Superior temporal gyrus (tissue), 1 donor: ENCODE data around the gene TIMP2.

Experiments used
- DNase-seq: peaks from one replicate; pipeline ENCODE4 v3.0.0-alpha.2; 2016; ENCODE audit errors: extremely low spot score

TIMP2 gene

DNA sequence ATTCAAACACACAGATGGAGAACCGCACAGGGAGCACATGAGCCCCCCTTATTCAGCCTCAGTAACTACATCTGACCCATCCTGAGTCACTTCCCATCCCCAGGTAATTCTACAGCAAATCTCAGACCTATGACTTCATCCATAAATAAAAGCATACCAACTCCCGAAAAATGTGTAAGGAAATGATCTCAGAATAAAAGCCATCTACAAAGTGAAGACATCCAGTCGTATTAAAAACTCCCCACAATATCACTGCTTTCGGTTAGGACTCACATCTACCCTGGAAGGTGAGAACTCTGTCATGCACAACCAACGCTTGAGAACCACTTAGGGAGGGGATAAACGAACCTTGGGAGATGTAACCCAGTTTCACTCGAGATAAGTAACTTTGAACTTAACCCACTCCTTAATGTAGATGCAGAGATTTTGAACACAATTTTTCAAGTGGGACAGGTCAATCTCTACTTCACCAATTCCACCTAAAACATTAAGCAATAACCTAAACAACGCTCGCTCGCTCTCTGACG, 85.9 kb downstream of the TIMP2 start:
- no peak for DNase-seq

DNA sequence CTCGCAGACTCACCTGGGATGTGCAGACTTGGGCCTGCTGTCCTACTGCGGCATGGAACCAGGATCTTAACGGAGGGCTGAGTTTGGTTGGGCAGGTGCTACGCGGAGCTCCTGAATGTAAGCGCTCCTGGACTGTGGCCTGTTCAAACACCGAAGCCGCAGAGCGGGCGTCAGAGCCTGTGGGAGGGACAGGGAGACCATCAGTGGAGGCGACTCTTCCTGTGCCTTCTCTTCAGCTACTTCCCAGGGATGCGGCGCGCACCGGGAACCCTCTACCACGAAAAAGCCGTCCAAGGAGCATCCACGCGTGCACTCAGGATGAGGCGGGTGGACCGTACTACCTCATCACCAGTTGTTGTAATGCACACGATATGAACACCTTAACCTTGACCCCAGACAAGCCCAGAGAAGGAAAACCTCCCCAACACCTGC, 86.6 kb downstream of the TIMP2 start:
- no peak for DNase-seq

DNA sequence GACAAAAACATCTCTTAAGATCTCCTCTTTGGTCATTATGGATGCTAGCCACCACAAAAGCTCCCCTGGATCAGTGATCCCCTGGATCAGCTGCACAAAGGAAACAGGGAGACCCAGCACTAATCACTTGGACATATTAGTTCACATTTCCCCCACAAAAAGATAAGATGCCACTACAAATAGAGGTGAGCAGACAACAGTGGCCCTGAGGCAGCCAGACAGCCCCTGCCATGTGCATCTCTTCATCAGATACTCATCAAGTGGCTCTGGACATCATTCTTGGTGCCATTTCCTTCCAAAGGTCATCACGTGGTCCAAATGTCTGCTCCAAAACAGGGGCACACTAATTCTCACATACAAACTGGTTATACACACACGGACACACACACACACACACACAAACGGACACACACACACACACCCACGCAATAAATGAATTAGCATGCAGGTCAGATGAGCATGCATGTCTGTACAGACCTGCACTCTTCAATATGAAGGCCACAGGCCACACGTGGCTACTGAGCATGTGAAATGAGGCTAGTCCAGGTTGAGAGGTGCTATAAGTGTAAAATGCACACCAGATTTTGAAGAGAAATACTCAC, 88.7 kb downstream of the TIMP2 start:
- DNase-seq, result no peak

DNA sequence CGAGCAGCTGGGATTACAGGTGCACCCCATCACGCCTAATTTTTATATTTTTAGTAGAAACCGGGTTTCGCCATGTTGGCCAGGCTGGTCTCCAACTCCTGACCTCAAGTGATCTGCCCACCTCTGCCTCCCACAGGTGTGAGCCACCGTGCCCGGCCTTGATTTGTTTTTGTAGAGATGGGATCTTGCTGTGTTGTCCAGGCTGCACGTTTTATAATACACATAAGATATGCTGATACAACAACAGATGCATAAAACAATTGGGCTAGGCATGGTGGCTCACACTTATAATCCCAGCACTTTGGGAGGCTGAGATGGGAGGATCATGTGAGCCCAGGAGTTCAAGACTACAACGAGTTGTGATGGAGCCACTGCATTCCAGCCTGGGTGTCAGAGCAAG, 90.6 kb downstream of the TIMP2 start:
- DNase-seq, result no peak

DNA sequence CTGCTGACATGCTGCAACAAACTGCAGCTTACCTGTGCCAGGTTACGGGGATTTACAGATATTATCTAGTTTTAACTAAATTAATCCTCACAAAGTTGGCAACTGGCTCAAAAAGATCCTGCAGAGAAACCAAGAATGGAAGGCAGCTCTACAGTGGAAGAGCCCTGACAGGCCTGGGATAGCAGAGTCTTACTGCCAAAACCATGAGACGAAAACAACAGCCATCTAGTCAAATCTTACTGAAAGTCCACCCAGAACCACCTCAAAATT, 92.7 kb downstream of the TIMP2 start:
- no peak for DNase-seq

DNA sequence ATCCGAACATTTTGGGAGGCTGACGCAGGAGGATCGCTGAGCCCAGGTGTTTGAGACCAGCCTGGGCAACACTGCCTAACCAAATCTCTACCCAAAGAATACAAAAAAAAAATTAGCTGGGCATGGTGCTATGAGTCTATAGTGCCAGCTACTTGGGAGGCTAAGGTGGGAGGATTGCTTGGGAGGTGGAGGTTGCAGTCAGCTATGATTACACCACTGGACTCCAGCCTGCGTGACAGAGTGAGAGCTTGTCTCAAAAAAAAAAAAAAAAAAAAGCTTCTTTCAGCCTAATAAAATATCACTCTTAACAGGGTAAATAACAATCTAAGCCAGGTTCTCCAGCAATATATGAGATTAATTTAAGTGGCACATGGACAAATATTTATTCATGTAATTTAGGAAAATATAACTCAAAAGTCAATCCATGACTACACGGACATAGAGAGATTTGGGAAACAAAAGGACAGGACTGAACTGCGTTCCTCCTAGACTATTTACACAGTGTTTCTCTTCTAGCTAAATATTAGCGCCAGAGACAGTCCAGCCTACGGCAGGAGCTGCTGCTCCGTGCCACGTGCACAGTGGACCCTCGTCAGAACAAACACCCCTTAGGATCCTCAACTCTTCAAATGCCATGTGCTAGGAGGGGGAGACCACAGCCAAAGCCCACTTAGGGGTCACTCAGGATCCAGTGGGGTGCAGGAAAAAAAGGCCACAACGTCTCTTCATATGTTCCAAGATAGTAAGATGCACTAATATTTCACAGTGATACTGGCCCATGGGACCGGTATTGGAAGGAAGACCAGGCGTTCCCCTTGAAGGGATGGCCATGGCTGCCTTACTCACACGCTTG, 93.3 kb downstream of the TIMP2 start:
- DNase-seq, result no peak

DNA sequence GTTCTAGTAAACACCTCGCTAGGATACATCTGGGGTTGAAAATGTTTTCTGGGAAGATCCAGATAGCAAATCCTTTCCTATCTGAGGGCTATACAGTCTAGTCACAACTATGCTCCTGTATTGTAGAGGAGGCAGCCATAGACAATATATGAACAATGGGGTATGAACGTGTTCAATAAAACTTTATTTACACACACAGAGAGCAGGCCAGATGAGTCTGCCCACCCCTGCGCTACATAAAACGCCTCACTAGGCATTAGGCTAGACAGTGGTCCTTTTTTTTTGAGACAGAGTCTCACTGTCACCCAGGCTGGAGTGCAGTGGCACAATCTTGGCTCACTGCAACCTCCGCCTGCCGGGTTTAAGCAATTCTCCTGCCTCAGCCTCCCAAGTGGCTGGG, 95.7 kb downstream of the TIMP2 start:
- DNase-seq, result no peak

DNA sequence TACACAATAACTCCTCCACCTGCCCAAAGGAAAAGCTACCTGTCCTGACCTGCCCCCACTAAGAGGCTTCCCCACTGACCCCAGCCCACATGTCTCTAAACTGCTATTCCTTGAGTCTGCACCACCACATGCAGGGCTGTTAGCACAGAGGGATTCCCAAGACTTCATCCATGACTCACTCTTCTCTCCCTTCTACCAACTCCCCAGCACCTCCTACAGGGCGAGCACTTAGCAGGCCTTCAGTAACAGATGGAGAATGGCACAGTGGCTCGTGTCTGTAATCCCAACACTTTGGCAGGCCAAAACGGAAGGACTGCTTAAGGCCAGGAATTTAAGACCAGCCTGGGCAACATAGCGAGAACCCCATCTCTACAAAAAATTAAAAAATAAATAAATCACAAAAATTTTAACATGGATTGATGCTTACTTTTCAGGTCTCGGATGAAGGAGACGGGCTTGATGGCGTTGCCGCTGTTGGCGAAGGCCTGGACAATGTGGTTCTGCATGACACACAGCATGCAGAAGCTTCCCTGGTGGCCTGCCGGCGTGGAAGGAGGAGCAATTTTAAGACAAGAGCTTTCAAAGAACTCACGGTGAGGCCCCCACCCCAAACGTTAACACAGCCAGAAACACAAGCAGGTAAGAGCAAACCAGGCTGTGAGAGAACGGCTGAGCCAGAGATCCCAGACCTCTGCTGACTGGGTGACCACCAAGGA, 96.6 kb downstream of the TIMP2 start:
- DNase-seq, result no peak

DNA sequence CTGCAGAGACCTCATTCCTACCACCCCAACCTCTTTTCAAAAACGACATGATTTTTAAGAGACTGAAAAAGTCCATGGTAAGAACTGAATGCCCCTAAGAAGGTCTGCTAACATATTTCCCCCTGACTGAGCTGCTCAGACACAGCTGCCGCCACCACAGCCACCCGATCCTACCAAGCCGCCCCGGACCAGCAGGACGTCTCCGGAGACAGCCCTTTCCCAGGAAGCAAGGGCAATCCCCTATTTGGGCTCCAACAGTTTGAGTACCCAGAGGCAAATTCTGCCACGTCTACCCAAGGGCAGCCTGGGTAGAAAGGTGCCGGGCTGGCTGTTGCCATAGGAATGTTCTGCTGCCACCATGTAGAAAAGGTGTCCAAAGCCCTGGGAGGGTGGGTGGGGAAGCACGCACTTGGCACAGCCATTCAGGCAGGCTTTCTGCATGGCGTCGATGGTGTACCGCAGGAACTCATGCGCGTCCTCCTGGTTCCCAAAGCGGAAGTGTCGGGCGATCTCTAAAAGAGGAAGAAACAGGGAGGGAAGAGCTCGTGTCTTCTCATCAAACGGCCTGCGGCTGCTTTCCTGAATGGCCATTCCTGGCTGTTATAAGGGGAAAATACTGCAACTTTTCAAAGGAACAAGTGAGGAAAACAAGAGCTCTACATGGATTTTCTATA, 98.2 kb downstream of the TIMP2 start:
- no peak for DNase-seq

DNA sequence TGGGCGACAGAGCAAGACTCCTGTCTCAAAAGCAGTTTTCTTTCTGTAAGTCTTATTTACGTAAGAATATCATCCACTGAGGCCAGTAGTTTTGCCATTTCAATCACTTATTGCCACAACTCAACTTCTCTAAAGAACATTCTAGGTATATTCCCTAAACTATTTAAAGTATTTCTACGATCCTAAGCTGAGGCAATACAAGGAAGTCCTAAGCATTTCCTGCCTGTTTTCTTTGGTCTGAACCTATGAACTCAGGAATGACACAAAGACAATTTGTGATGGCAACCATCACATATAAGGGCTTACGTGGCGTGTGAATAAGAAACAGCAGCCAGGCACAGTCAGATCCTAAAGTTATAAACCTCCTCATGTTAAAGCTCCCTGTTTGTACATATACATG, 98.8 kb downstream of the TIMP2 start:
- DNase-seq, result no peak

DNA sequence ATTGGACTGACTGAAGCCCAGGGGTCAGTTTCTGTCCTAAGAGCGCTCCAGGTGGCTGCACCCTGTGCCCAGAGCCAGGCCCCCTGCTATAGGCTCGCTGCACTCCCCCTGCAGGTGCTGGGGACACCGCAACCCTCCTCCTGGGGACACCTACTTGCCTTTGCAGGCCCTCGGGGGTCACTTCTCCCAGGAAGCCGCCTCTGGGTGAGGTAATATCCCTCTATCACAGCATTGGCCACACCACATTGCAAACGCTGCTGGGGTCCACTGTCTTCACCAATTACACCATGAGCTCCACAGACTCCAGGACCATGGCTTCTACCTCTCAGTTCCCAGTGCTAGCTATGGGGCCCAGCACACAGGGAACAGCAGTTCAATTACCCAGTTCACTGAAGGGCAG, 99.5 kb downstream of the TIMP2 start:
- DNase-seq, result no peak

DNA sequence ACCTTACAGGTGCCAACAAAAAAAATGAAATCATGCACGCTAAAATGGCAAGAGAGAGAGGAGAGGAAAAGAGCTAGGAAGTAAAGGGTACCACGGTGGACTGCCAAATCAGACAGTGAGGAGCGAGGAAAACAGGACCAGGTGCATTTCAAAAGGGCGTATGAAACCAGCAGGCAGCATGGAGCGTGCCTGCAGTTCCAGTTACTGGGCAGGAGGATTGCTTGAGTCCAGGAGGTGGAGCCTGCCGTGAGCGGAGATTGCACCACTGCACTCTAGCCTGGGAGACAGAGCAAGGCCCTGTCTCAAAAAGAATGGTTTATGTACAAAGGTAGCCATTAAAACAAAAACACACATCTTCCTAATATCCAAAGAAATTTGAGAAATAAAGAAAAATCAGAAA, 100.9 kb downstream of the TIMP2 start:
- no peak for DNase-seq

DNA sequence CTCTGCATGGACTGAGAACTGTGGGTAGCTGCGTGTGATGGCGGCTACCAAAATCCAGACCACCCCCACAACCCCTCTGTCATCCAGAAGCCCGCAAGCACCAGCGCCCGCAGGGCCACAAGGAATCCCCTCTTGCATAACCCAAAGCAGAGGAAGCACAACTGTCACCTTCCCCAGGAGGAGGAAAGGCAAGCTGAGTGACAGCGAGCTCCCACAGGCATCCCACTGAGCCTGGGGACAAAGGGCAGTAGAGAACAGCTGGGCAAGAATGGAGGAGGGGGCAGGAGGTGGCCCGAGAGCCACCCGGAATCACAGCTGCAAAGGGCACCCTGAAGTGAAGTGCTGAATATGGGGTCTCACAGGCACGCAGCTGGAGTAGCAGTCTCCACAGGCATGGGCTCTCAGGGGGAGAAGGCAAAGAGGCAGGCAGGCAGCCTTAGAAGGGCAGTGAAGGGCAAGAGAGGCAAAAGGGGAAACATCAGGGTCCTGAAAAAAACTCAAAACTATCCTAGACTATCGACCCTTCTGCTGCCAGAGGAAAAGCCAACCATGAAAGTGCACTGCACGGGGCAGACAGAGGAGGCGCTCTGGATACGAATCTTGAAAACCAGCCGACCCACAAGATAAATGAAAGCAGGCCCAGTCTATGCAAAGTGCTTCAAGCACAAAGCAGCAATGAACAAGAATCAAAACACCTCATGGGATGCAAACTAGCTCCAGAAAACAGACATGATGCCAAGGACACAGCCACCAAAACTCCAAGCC, 101.7 kb downstream of the TIMP2 start:
- no peak for DNase-seq

DNA sequence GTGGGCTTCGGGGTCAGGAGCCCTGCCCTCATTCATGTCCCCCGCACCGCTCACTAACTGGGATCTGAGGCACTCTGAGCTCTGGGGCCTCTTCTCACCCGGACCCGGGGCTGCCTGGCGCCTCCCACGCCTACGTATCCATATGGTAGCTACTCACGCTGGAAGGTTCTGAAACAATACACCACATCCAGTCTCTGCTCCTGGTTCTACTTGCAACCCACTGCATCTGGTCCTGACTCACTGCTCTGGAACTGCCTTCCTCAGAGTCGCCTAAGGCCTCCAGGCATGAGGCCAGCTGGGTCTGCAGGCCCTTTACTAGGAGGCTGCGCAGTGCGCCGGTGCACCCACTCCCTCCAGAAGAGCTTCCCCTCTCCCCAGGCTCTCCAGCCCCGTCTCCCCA, 102.6 kb downstream of the TIMP2 start:
- DNase-seq, result peak; percentile 68

DNA sequence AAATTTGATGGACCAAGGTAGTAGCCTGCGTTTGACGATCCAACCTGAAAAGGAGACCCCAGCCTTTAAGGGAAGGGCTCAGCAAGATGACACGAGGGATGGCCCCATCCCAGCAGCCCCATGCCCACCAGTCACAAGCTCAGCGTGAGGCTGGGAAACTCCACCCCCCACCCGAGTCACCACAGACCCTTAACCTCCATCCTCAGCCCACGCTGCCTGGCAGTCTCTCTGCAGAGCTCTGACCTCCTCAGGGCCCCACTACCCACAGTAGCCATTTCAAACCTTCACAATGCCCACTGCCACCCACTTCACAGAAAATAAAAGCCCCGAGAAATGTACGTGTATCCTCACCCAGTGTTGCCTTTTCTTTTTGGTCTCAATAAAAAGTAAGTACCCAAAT, 103.2 kb downstream of the TIMP2 start:
- no peak for DNase-seq

DNA sequence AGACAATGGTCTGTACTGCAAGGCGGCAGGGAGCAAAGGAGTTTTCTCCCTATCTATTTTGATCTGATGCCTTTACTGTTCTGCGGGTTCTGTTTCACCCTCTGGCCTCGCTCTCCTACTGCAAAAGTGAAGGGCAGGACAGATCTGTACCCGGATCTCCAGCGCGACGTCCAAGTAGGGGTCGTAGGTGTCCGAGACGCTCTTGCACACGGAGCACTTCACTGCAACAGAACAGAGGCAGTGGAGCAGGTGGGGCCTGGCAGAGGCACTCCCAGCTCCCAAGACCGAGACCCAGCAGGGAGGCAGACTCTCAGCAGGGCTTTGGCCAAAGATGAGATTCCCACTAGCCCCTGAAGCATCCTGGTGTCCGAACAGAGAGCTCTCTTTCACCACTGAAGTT, 104.3 kb downstream of the TIMP2 start:
- DNase-seq, result no peak

DNA sequence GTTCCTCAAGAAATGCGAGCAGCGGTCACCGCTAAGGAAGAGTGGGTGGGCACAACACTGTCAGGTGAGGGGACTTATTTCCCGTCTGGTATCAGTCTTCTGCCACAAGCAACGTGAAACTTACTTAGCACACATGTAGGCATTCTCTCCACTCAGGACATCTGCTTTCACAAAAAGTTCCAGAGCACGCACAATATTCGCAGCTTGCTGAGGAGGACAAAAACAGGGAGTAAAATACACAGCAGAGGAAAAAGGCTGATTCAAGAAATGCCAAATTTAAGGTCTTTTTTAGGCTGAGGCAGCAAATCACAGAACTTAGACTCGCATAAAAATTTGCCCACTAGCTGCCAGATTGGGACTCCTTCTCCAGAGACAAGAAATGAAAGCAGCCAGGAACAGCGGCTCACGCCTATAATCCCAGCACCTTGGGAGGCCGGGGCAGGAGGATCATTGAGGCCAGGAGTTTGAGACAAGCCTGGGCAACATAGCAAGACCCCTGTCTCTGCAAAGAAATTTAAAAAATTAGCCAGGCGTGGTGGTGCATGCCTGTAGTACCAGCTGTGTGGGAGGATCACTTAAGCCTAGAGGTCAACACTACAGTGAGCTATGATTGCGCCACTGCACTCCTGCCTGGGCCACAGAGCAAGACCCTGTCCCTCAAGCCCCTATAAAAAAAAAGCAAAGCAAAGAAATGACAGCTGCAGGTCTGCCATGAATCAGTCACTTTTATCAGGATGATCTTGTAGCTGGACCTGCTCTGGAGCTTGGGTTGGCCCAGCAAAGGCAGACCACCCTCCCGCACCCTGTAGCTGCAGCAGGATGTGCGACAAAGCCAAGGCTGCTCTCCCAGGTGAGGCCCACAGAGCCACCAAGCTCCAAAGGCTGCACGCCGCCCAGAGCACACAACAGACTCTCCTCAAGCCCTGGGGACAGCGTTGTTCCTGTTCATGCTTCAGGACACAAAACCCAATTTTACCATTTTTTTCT, 105.1 kb downstream of the TIMP2 start:
- no peak for DNase-seq

DNA sequence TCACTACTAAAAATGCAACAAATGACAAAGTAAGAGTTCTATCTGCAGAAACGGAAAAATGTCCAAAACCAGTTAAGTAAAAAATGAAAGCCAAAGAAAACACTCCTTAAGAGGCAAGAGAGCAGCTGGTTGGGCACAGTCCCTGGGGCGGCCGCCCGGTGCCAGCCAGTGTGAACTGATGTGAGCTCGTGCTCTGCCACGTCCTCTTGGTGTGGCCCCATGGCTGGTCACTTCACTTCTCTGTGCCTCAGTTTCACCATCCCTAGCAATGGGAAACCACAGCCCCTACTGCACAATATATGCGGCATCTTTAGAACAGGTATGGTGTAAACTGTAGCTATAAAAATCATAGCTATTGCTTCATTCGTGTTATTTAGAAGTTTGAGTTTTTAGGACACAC, 105.8 kb downstream of the TIMP2 start:
- no peak for DNase-seq

DNA sequence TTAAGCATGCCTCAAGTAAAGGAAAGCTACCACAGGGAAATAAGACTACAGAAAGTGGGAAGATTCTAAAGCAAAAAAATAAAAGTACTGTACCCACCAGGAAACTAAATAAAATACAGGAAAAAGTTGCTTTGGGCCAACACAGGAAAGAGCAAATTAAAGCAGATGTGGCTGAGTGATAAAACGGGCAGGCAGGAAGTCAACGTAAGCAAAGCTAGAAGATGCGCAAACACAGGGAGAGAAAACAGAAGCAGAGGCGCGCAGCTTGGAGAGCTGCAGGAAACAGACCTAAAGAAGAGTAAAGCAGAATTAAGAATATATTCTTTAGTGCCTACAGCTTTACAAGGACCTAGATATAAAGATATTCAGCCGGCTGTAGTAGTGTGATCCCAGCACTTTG, 106.3 kb downstream of the TIMP2 start:
- no peak for DNase-seq

DNA sequence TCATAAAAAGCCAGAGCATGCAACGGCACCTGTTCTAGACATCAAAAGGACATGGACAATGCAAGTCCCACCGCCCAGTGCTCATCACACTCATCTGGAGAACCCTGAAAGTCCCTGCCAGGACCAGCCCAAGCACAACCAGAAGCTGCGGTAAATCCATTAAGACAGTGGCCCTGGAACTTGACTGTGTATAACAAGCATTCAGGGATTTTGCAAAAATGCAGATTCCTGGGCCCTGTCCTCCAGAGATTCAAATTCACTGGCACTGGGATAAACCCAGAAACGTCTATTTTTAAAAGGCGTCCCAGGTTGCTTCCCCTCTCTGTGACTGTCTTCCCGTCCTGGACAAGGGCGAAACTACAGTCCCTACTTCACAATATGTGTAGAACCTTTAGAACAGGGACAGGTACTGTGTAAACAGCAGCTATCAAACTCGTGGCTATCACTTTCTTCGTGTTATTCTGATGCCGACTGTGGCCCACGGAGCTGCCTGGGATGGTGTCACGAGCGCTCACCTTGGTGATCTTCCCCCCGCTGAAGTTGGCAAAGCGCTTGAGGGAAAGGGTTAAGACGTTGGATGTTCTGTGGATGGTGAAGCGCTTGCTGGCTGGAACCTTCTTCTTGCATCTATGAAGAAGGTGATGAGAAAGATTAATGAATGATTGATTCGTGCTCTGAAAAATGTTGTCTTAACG, 106.9 kb downstream of the TIMP2 start:
- DNase-seq, result no peak
